ENCODE data around the gene SLC45A3.

- TF ChIP-seq CTCF (IDR thresholded peaks at IDR 0.05) (no peak), POLR2A (IDR thresholded peaks at IDR 0.05) (no peak), POLR2AphosphoS5 (IDR thresholded peaks at IDR 0.05) (no peak)
Measured at GRCh38 chr1:205719762-205720161, 39.5 kb upstream of the SLC45A3 start.

All from transverse colon (tissue), 4 donors.